ENCODE measurements around the gene C11orf91.

- TF ChIP-seq CTCF (conservative IDR thresholded peaks at IDR 0.05; ENCODE audit: low read length): no peak
- no peak for TF ChIP-seq EZH2phosphoT487 (IDR thresholded peaks at IDR 0.05; ENCODE audit: borderline replicate concordance)
Observed at GRCh38 chr11:33664166-33664565, 36.5 kb downstream of the C11orf91 start.

All from Loucy (cell line).